Caco-2 (cell line): ENCODE measurements around the gene STYXL2. TPM values are rescaled to one million over a fixed set of nuclear protein-coding genes. Genes with fewer than 3 reads are reported as not detected.

Source experiments
- BruUV-seq: library from RNA; stranded (reverse); fragments of 400-500 nt; replicated peaks from 2 replicates; lab custom pipeline; 2021; lab: Mats Ljungman, UMichigan
- CTCF ChIA-PET: fragments of 300-600 bp; sonication (Branson Sonifier 250); formaldehyde crosslinking; loops from one replicate; lab custom pipeline; 2022; ENCODE audit warnings: antibody characterized with exemption; lab: Charles Lee
- POLR2A ChIA-PET: fragments of 300-600 bp; sonication (Branson Sonifier 250); formaldehyde crosslinking; loops from one replicate; lab custom pipeline; 2022; ENCODE audit warnings: antibody characterized with exemption; lab: Charles Lee
- DNase-seq, 2 experiments: peaks; one replicate each; pipeline versions ENCODE4 v3.0.0 to v3.0.0-alpha.2; 2020 to 2022
- H3K27me3 ChIP-seq: replicated peaks from 2 replicates; pipeline ENCODE4 v1.6.0; 2011; ENCODE audit warnings: low read length; ENCODE audit not compliant: control insufficient read depth, insufficient read depth
- H3K36me3 ChIP-seq: 2 replicates; pipeline ENCODE4 v1.5.1; 2011; ENCODE audit warnings: low read length; ENCODE audit not compliant: control insufficient read depth, insufficient read depth
- H3K4me1 ChIP-seq: fragments of 250-450 bp; sonication (Bioruptor Pico); 2 replicates; pipeline ENCODE4 v1.5.1; 2020; ENCODE audit warnings: mild to moderate bottlenecking
- H3K4me3 ChIP-seq: 2 replicates; pipeline ENCODE4 v1.5.1; 2011; ENCODE audit warnings: low read depth, mild to moderate bottlenecking, control low read depth, low read length
- H3K9me3 ChIP-seq: fragments of 250-450 bp; sonication (Bioruptor Pico); 2 replicates; pipeline ENCODE4 v1.5.1; 2020; ENCODE audit warnings: mild to moderate bottlenecking, moderate library complexity
- H3K27ac Mint-ChIP-seq: one replicate; pipeline ENCODE4 v1.8.0; 2022; ENCODE audit warnings: mixed read lengths; ENCODE audit not compliant: unreplicated experiment
- H3K27me3 Mint-ChIP-seq: one replicate; pipeline ENCODE4 v1.8.0; 2022; ENCODE audit warnings: mixed read lengths; ENCODE audit not compliant: insufficient read depth, unreplicated experiment
- H3K36me3 Mint-ChIP-seq: one replicate; pipeline ENCODE4 v1.8.0; 2022; ENCODE audit warnings: mild to moderate bottlenecking, mixed read lengths; ENCODE audit not compliant: insufficient read depth, unreplicated experiment
- H3K4me1 Mint-ChIP-seq: one replicate; pipeline ENCODE4 v1.8.0; 2022; ENCODE audit warnings: low read depth, mixed read lengths; ENCODE audit not compliant: unreplicated experiment
- H3K4me3 Mint-ChIP-seq: one replicate; pipeline ENCODE4 v1.8.0; 2022; ENCODE audit warnings: mild to moderate bottlenecking, moderate library complexity, mixed read lengths; ENCODE audit not compliant: unreplicated experiment
- H3K9me3 Mint-ChIP-seq: one replicate; pipeline ENCODE4 v1.8.0; 2022; ENCODE audit warnings: mixed read lengths; ENCODE audit not compliant: unreplicated experiment
- intact Hi-C: fragments of 100-400 bp; cut with micrococcal nuclease; formaldehyde crosslinking; loops from one replicate; pipeline ENCODE4 v1.10.0; 2022; ENCODE audit not compliant: unreplicated experiment
- total RNA-seq: library from RNA; stranded (reverse); gene quantifications from 2 replicates; pipeline ENCODE4 v1.2.3, GENCODE V29; 2022
- TF ChIP-seq, protein P1 (sequence below), 2 experiments: fragments of 200-600 bp in 1 of 2; IDR thresholded peaks; 1 replicate in 1 of 2; 2 replicates in 1 of 2; pipeline versions ENCODE4 v1.5.1 to v1.8.0; 2011 to 2022; ENCODE audit warnings: antibody characterized with exemption in 1 of 2, control low read depth in 1 of 2, inconsistent platforms in 1 of 2, low read depth in 1 of 2, low read length in 1 of 2, mild to moderate bottlenecking in 1 of 2, moderate library complexity in 1 of 2; ENCODE audit not compliant: insufficient read depth in 1 of 2, severe bottlenecking in 1 of 2, unreplicated experiment in 1 of 2

STYXL2 gene
- total RNA-seq, 1 experiment from 2014 or later = not detected

DNA sequence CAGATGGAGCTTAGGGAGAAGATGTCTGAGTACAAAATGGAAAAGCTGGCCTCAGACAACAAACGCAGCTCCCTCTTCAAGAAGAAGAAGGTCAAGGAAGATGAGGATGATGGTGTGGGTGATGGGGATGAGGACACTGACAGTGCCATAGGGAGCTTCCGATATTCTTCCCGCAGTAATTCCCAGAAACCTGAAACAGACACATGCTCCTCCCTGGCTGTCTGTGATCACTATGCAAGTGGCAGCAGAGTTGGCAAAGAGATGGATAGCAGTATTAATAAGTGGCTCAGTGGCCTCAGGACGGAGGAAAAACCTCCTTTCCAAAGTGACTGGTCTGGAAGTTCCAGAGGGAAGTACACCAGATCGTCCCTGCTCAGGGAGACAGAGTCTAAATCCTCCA is 33.8 kb downstream of the STYXL2 start:
- Histone ChIP-seq H3K36me3 (no peaks in the 10 kb centered on the region), H3K9me3 (no peaks in the 10 kb centered on the region), H3K4me1 (no peaks in the 10 kb centered on the region), H3K4me3 (no peak overlapping the region), H3K27me3 (no peaks in the 10 kb centered on the region)
- no peak overlapping the region for H3K4me3 Mint-ChIP-seq
- DNase-seq = no peak
- no TSS peak for BruUV-seq
- ChIA-PET CTCF (no interaction called here), POLR2A (no interaction called here)
- H3K9me3 Mint-ChIP-seq = no peaks in the 10 kb centered on the region
- peaks cover 7% of the 10 kb centered on the region for H3K4me1 Mint-ChIP-seq
- intact Hi-C loops = loop anchor here (2.0 kb wide), 1 partner anchor 61 kb away; no protein-coding TSS in a partner anchor
- H3K27ac Mint-ChIP-seq = no peak overlapping the region
- H3K27me3 Mint-ChIP-seq = peaks cover 28% of the 10 kb centered on the region
- TF ChIP-seq, protein P1, sequence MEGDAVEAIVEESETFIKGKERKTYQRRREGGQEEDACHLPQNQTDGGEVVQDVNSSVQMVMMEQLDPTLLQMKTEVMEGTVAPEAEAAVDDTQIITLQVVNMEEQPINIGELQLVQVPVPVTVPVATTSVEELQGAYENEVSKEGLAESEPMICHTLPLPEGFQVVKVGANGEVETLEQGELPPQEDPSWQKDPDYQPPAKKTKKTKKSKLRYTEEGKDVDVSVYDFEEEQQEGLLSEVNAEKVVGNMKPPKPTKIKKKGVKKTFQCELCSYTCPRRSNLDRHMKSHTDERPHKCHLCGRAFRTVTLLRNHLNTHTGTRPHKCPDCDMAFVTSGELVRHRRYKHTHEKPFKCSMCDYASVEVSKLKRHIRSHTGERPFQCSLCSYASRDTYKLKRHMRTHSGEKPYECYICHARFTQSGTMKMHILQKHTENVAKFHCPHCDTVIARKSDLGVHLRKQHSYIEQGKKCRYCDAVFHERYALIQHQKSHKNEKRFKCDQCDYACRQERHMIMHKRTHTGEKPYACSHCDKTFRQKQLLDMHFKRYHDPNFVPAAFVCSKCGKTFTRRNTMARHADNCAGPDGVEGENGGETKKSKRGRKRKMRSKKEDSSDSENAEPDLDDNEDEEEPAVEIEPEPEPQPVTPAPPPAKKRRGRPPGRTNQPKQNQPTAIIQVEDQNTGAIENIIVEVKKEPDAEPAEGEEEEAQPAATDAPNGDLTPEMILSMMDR (IDR thresholded peaks at IDR 0.05; ENCODE audit: insufficient read depth in 1 of 2, low read depth in 1 of 2, low read length in 1 of 2, severe bottlenecking in 1 of 2, unreplicated experiment in 1 of 2) = no peak
- H3K36me3 Mint-ChIP-seq = no peaks in the 10 kb centered on the region

DNA sequence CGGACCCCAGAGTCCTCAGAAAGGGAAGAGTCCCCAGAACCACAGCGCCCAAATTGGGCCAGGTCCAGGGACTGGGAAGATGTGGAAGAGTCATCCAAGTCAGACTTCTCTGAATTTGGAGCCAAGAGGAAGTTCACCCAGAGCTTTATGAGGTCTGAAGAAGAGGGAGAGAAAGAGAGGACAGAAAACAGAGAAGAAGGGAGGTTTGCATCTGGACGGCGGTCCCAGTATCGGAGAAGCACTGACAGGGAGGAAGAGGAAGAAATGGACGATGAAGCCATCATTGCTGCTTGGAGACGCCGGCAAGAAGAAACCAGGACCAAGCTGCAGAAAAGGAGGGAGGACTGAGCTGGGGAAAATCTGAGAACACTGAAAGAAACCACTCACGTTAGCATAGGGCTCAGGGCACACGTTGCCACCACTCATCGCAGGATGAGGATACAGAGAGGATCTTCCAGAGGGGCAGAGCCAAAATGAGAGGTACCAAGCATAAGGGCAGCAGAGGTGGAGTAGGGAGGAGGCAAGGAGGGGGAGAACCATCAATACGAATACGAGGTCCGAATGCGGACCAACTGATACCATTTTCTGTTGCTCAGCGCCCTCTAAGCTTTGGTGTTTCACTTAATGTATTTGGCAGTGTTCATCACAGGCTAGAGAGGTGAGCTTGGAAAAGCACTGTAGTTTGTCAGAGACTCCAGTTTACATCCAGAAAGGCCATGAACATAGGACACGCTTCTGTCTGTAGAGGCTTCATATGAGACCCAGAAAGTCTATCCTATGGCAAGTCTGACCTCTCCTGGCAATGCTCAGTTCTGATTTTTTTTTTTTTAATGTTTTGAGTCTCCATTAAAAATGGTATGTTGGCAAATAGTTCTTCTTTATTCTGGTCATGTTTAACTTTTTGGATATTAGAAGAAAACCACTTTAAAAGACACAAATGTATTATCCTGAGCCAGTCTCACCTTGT is 34.7 kb downstream of the STYXL2 start:
- no peak overlapping the region for H3K27ac Mint-ChIP-seq
- DNase-seq = no peak
- H3K36me3 Mint-ChIP-seq = no peaks in the 10 kb centered on the region
- Histone ChIP-seq H3K4me1 (no peaks in the 10 kb centered on the region), H3K36me3 (no peaks in the 10 kb centered on the region), H3K27me3 (no peaks in the 10 kb centered on the region), H3K4me3 (no peak overlapping the region), H3K9me3 (no peaks in the 10 kb centered on the region)
- POLR2A ChIA-PET = no interaction called here
- intact Hi-C loops = loop anchor here (2.0 kb wide), 1 partner anchor 62 kb away; no protein-coding TSS in a partner anchor
- TF ChIP-seq, protein P1 (IDR thresholded peaks at IDR 0.05; ENCODE audit: insufficient read depth in 1 of 2, low read depth in 1 of 2, low read length in 1 of 2, severe bottlenecking in 1 of 2, unreplicated experiment in 1 of 2) = no peak
- no peak overlapping the region for H3K4me3 Mint-ChIP-seq
- no TSS peak for BruUV-seq
- H3K27me3 Mint-ChIP-seq = peaks cover 28% of the 10 kb centered on the region
- H3K4me1 Mint-ChIP-seq = peaks cover 7% of the 10 kb centered on the region
- CTCF ChIA-PET = no interaction called here
- H3K9me3 Mint-ChIP-seq = no peaks in the 10 kb centered on the region

DNA sequence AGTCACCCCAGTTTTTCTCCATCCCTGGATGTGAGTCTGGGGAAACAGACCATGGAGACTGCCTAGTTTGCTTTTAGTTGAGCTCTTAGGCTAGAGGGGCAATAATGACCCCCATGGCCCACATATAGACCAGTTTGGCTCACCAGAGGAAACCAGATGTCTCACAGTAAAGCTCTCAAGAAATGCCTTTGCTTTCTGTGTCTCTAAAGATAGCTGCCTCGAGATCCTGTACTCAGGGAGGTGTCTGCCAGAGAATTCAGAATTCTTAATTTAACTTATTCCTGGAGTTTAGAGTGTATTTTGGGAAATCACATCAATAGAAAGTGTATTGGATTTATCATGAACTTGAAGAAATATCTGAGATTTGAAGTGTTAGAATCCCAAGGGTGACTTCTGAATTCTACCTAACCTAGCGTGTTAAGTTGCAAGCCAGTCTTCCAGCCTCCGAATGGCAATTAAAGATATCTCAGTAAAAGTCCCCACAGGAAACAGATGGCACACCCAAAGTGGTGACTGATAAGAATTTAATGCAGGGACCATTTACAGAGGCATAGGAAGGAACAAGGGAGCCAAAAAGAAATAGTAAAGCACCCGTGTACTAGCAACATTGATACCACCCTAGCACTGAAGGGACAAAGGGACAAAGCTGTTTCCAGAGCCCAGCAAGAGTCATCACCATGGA is 37.1 kb downstream of the STYXL2 start:
- Histone ChIP-seq H3K4me1 (no peaks in the 10 kb centered on the region), H3K36me3 (no peaks in the 10 kb centered on the region), H3K27me3 (no peaks in the 10 kb centered on the region), H3K4me3 (no peak overlapping the region), H3K9me3 (no peaks in the 10 kb centered on the region)
- Mint-ChIP-seq H3K9me3 (no peaks in the 10 kb centered on the region), H3K4me1 (peaks cover 1% of the 10 kb centered on the region), H3K4me3 (no peak overlapping the region), H3K27ac (no peak overlapping the region), H3K27me3 (peaks cover 26% of the 10 kb centered on the region), H3K36me3 (no peaks in the 10 kb centered on the region)
- TF ChIP-seq, protein P1 (IDR thresholded peaks at IDR 0.05; ENCODE audit: insufficient read depth in 1 of 2, low read depth in 1 of 2, low read length in 1 of 2, severe bottlenecking in 1 of 2, unreplicated experiment in 1 of 2) = no peak
- ChIA-PET POLR2A (no interaction called here), CTCF (no interaction called here)
- BruUV-seq = no TSS peak
- no peak for DNase-seq
- intact Hi-C loops = no loop called here
